GM12874 (cell line): Measurements from ENCODE around the gene HHIPL1.
A peak's percentile ranks its signal among the peaks of the same experiment; 100 is the strongest.

Source experiments
- CTCF ChIP-seq: IDR thresholded peaks from 2 replicates; pipeline ENCODE4 v1.5.1; 2011; ENCODE audit warnings: low read depth, mild to moderate bottlenecking, control low read depth, low read length, moderate library complexity; ENCODE audit not compliant: insufficient read depth

Gene HHIPL1

DNA sequence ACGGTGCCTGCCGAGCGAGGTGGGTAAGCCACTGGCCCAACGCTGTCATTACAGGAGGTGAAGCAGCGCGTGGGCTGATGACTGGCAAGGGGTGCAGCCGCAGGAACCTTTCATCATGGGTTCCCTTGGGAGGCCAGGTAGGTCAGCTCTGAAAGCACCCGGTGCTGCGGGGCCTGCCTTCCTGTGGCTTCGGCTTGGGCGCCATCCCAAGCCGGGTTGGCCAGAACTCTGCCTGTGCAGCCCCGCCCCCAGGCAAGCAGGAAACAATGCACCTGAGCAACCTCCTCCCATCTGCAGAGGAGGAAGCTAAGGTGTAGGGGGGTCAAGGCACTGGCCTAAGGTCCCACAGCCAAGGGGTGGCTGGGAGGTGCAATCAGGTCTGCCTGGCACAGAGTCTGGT, 20.0 kb upstream of the HHIPL1 start:
- no peak for TF ChIP-seq CTCF

DNA sequence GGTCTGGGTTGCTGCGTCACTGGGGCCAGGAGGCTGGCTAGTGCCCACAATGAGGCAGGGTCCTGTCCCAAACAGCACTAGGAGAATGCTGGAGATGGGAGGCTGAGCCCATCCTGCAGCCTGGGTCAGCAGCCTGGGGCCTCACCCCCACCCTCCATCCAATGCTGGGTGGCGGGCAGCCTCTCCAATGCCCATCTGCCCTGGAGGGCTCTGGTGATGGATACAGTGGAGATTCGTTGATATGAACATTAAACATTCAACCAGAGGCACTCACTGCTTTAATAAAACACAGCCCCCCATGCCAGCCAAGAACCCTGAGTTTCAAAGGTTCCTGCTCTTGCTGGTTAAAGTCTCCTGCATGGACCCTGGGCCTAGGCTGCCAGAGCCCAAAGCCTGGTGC, 19.5 kb upstream of the HHIPL1 start:
- no peak for TF ChIP-seq CTCF

DNA sequence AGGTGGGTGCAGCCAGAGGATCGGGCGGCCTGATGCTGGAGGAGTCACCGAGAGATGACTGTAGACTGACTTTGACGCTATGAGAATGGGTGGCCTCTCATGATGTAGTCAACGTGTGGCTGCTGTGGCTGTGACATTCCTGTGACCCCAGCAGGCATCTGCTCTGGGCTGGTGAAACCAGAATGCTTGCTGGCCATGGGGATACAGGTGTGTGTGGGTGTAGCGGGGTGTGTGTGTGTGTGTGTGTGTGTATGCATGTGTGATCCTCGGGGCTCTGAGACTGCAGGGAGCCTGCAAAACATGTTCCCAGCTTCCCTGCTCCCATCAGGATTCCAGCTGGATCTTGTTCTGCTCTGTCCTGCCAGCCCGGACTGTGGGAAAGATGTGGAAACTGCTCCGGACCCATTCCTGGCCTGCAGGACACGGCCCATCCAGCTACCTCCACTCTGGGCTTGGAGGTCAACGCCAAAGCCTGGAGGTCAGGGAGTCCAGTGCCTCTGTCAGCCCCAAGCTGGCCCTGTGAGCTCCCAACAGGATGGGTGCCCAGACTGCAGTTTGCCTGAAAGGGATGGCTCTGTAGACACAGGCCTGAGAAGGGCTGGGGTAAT, 18.8 kb upstream of the HHIPL1 start:
- TF ChIP-seq CTCF: no peak

GRCh38 chr14:99627100-99627499, 17.8 kb upstream of the HHIPL1 start:
- TF ChIP-seq CTCF: no peak

DNA sequence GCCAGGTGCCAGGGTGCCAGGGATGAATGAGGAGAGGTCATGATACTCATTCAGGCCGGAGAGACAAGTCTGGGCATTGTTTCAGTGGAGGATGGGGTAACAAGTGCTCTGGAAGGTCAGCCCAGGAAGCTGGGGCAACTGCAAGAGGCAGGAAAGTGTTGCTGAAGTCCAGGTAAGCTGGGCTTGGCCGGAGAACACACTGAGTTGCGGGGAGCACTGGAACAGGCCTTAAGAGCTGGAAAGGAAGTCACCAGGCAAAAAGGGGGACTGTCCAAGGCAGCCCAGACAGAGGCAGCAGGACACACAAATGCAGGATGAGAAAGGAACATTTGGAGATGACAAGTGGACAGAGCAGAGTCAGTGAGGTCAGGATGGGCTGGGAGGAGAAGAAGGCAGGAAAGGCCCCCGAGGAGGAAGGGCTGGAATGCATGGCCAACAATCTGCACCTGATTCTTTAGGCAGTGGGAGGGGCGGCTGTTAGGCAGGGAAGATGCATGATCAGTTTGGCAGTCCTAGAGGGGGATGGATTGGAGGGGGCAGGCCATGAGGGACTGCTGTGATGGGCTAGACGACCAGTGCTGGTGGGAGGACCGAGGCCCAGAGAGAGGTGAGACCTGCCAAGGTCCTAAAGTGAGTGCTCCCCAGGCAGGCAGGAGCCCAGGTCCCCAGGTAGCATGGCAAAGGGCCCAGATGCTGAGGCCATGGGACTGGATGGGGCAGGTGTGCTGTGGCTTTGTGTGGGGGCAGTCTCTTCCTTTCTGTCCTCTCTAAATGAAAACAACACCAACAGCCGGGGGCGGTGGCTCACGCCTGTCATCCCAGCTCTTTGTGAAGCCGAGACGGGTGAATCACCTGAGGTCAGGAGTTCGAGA, 17.2 kb upstream of the HHIPL1 start:
- TF ChIP-seq CTCF: no peak

DNA sequence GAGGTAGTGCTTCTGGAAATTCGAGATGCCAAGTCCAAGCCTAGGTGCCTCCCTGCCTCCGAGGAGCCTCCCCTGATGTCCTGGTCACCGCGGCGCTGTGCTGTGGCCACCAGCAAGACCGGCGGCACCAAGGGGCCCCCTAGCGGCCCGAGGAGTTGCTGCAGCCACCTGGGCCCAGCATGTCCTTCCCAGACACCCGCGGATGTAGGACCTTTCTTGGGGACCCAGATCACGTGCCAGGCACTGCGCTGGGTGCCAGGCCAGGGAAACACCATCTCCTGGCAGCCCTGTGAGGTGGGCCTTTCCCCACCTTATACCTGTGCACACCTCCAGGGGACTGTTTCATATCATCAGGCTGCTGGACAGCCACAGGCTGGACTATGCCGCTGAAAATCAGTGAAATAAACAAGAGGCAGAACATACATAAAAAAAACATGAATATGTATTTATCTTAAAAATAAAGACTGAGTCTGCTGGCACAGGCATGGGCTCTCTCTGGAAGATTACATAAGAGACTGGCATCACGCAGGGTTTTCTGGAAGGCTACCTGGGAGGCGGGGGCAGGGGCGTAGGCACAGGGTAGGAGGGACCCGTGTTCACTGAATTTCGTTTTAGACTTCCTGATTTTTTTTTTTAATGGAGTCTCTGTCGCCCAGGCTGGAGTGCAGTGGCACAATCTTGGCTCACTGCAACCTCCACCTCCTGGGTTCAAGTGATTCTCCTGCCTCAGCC, 15.9 kb upstream of the HHIPL1 start:
- peak; percentile 99 for TF ChIP-seq CTCF

DNA sequence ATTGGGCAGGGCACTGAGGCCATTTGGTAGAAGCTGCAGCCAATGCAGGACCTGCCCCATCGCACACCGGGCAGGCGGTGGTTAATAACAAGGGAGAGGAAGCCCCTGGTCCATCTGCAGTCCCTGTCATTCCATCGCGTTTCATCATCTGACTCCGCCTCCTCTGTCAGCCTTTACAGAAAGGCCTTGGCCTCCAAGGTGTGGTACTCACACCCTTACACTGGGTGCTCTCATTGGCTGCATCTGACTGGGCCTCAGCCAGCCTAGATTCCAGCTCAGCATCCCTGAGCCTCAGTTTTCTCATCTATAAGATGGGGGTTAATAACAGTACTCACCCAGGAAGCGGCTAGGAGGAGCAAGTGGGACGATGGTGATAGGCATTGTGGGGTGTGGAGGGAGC, 14.7 kb upstream of the HHIPL1 start:
- TF ChIP-seq CTCF: no peak
